Progenitor cell of endocrine pancreas (in vitro differentiated cells): ENCODE results near the gene TMEM63B. TPM values are rescaled to one million over a fixed set of nuclear protein-coding genes. Genes with fewer than 3 reads are reported as not detected.
A peak's percentile ranks its signal among the peaks of the same experiment; 100 is the strongest.

Experiments
- DNase-seq: peaks from one replicate; pipeline ENCODE4 v3.0.0; 2021; ENCODE audit warnings: low spot score; ENCODE audit not compliant: unreplicated experiment
- H3K27ac Mint-ChIP-seq: 2 replicates; pipeline ENCODE4 v1.8.0; 2021; ENCODE audit warnings: mild to moderate bottlenecking, moderate library complexity, mixed read lengths
- H3K27me3 Mint-ChIP-seq: 2 replicates; pipeline ENCODE4 v1.8.0; 2021; ENCODE audit warnings: mixed read lengths
- H3K36me3 Mint-ChIP-seq: 2 replicates; pipeline ENCODE4 v1.8.0; 2022; ENCODE audit warnings: mixed read lengths; ENCODE audit not compliant: insufficient read depth
- H3K4me1 Mint-ChIP-seq: 2 replicates; pipeline ENCODE4 v1.8.0; 2021; ENCODE audit warnings: low read depth, mixed read lengths
- H3K4me3 Mint-ChIP-seq: 2 replicates; pipeline ENCODE4 v1.8.0; 2021; ENCODE audit warnings: low read depth, mild to moderate bottlenecking, moderate library complexity, mixed read lengths
- H3K9me3 Mint-ChIP-seq: 2 replicates; pipeline ENCODE4 v1.8.0; 2021; ENCODE audit warnings: low read depth, mixed read lengths
- total RNA-seq: library from RNA; stranded (reverse); gene quantifications from 2 replicates; pipeline ENCODE4 v1.2.1, GENCODE V29; 2021
- TF ChIP-seq, protein P1 (sequence below): fragments of 200-600 bp; sonication (generic); IDR thresholded peaks from one replicate; pipeline ENCODE4 v1.5.0; 2021; ENCODE audit warnings: antibody characterized with exemption, mild to moderate bottlenecking; ENCODE audit not compliant: unreplicated experiment

The TMEM63B gene
- total RNA-seq, 1 donor from 2014 or later: 72.3 TPM

GRCh38 chr6:44129841-44130322 lies 2.5 kb downstream of the TMEM63B start:
- Mint-ChIP-seq H3K4me1 (peaks cover 25% of the 10 kb centered on the region), H3K4me3 (peak overlapping the region; percentile 82), H3K9me3 (no peaks in the 10 kb centered on the region), H3K27me3 (no peaks in the 10 kb centered on the region), H3K36me3 (peaks cover 7% of the 10 kb centered on the region), H3K27ac (no peak overlapping the region)
- no peak for DNase-seq
- TF ChIP-seq, protein P1, sequence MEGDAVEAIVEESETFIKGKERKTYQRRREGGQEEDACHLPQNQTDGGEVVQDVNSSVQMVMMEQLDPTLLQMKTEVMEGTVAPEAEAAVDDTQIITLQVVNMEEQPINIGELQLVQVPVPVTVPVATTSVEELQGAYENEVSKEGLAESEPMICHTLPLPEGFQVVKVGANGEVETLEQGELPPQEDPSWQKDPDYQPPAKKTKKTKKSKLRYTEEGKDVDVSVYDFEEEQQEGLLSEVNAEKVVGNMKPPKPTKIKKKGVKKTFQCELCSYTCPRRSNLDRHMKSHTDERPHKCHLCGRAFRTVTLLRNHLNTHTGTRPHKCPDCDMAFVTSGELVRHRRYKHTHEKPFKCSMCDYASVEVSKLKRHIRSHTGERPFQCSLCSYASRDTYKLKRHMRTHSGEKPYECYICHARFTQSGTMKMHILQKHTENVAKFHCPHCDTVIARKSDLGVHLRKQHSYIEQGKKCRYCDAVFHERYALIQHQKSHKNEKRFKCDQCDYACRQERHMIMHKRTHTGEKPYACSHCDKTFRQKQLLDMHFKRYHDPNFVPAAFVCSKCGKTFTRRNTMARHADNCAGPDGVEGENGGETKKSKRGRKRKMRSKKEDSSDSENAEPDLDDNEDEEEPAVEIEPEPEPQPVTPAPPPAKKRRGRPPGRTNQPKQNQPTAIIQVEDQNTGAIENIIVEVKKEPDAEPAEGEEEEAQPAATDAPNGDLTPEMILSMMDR: no peak

DNA sequence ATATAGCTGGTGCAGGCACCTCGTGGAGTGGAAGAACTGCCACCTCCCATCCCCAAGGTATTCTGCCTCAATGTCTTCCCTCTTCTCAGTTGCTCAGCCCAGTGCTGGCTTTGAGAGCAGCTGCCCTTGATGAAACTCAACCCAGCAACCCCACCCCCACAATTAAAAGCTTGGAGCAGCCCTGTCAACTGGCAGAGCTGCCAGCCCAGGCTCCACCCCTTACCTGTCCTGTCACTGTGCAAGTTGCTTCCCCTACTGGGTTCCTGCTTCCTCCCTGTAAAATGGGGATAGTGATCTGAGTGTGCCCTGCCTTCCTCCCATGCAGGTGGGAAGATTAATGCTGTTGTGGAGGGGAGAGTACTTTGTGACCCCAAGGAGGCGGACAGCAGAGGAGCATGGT lies 4.5 kb downstream of the TMEM63B start:
- TF ChIP-seq, protein P1: no peak
- H3K27me3 Mint-ChIP-seq: no peaks in the 10 kb centered on the region
- H3K27ac Mint-ChIP-seq: peak overlapping the region; percentile 20
- H3K4me1 Mint-ChIP-seq: peaks cover 13% of the 10 kb centered on the region
- no peak for DNase-seq
- no peaks in the 10 kb centered on the region for H3K9me3 Mint-ChIP-seq
- H3K4me3 Mint-ChIP-seq: peak overlapping the region; percentile 3
- peaks cover 4% of the 10 kb centered on the region for H3K36me3 Mint-ChIP-seq

DNA sequence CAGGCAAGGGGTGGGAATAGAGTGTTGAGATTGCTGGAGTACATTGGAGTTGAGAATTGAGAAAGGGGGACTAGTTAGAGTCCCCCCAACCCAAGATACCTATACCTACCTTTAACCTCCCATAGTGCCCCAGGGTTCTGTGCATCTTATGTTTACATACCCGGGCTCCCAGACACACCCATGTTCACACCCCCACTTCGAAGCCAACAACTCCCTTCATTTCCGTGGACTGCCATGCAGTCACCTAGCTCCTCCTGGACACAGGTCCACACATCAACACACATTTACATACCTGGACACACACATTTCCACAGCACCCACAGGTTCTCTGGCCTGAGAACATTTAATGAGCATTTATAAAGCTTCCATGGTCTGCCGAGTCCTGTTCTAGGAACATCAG lies 5.1 kb downstream of the TMEM63B start:
- H3K4me1 Mint-ChIP-seq: peaks cover 13% of the 10 kb centered on the region
- TF ChIP-seq, protein P1: no peak
- no peak overlapping the region for H3K4me3 Mint-ChIP-seq
- H3K27me3 Mint-ChIP-seq: no peaks in the 10 kb centered on the region
- no peak overlapping the region for H3K27ac Mint-ChIP-seq
- H3K36me3 Mint-ChIP-seq: peaks cover 6% of the 10 kb centered on the region
- H3K9me3 Mint-ChIP-seq: no peaks in the 10 kb centered on the region
- no peak for DNase-seq

DNA sequence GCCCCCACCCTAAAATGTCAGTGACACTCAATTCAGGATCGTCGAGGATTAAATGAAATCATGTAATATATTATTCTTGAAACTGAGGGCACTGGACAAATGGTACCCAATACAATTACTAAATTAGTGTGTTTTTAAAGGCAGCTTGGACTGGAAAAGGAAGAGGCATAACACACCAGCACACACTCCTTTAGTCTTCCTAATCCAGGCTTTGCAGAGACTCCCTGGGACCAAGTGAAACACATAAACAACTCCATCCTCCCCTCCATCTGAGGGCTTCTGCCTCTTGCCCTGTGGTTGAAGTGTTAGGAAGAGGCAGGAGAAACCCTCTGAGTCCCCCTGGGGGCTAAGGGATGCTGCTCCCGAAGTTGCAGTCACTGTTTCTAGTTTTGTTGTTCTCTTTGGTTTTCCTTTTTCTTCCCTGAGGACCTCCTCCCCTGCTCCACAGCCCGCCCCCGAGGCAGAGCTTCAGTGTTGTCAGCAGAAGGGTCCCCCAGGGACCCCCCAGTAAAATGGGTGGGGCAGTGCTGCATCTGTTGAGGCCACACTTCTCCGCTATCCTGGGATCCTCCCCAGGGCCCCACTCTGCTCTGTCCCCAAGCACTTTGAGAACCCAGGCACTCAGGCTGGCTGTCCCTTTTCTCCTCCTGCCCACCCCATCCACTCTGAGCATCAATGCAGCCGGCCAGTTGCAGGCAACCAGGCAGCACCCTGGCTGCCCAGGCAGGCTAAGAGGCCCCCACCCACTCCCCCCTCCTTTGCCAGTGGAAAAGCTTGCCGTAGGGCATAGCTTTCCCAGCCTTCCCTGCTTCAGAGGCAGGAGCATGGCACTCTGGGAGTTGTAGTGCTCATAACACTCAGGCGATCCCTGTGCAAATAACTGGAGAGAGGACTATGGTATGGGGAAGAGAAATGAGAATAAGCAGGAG lies 5.9 kb downstream of the TMEM63B start:
- H3K4me1 Mint-ChIP-seq: peaks cover 12% of the 10 kb centered on the region
- no peaks in the 10 kb centered on the region for H3K9me3 Mint-ChIP-seq
- H3K4me3 Mint-ChIP-seq: no peak overlapping the region
- TF ChIP-seq, protein P1: no peak
- H3K27me3 Mint-ChIP-seq: no peaks in the 10 kb centered on the region
- peak overlapping the region; percentile 79 for H3K27ac Mint-ChIP-seq
- DNase-seq: no peak
- peaks cover 6% of the 10 kb centered on the region for H3K36me3 Mint-ChIP-seq

DNA sequence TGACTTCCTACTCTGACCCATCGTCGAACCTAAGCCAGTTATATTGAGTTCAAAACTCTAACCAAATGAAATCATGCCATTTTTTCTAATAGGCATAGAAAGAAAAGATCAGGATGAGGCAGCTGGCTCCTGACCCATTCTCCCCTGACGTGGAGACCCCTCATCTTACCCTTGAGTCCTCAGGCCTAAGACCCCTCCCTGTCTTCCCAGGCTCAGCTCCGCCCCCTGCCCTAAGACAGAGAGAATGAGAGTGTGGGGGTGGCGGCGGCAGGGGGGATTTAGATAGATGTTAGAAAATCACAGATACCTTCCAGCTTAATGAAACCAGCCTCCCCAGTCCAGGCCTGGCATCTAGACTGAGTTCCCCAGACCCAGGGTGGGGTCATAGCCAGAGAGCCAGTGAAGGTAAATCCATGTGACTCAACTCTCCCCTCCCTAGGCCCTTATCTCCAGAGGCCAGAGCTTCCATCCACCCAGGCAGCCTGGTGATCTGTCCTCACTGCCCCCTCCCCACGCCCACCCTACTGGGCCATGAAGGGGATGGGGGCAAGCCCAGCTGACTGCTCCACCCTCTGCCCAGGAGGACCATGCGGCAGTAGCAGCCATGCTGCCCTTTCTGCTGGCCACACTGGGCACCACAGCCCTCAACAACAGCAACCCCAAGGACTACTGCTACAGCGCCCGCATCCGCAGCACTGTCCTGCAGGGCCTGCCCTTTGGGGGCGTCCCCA lies 6.8 kb downstream of the TMEM63B start:
- H3K27me3 Mint-ChIP-seq: no peaks in the 10 kb centered on the region
- H3K4me3 Mint-ChIP-seq: no peak overlapping the region
- TF ChIP-seq, protein P1: no peak
- DNase-seq: no peak
- peak overlapping the region; percentile 15 for H3K27ac Mint-ChIP-seq
- peaks cover 11% of the 10 kb centered on the region for H3K4me1 Mint-ChIP-seq
- peaks cover 6% of the 10 kb centered on the region for H3K36me3 Mint-ChIP-seq
- no peaks in the 10 kb centered on the region for H3K9me3 Mint-ChIP-seq
